GM19240 (cell line): ENCODE results near the gene RFTN1.

Experiments
- DNase-seq: peaks from one replicate; pipeline ENCODE4 v3.0.0; 2011; ENCODE audit warnings: low spot score; ENCODE audit not compliant: insufficient read length

Gene RFTN1

DNA sequence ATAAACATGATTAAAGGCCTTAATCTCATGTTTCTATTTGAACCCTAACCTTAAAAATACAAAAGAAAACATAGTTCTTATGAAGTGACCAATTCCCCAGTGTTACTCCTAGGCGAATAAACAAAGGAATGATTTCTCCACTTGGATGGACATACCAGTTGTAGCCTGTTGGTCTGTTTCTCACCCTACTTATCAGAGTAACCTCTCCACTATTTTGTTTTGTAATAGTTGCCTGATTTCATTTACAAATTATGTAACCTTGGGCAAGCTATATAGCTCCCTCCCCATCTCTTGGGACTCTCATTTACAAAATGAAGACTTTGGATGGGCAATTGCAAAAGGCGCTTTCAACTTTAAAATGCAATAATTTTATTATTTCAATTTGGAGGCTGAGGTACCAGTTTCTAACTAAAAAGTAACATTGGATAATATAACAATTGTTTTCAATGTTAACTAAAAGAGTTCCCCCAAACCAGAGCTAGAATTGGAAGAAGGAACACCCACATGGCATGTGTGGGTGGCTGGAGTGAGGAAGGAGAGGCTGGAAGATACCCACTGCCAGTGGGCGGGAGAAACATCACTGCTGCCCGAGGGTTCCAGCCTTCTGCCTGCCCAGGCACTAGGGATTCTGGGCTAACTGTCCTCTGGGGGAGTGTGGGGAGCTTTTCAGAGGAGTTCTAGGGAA lies 74.2 kb downstream of the RFTN1 start:
- no peak for DNase-seq

DNA sequence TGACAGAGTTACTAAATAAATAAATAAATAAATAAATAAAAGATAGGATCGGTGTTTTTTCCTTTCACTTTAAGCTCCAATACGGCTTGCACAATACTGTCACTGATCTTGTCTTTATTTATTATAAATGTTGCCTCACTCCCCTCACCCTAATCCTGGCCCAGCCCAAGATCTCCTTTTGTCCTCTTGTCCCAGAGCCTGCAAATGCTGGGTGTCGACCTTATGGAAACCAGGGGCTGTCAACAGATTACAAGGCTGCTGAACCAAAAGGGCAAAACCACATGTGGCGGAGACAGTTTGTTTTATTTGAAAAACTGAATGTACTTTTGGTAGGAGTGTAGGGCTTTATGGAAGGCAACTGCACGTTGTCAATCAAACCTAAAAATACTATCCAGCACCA lies 75.9 kb downstream of the RFTN1 start:
- no peak for DNase-seq

DNA sequence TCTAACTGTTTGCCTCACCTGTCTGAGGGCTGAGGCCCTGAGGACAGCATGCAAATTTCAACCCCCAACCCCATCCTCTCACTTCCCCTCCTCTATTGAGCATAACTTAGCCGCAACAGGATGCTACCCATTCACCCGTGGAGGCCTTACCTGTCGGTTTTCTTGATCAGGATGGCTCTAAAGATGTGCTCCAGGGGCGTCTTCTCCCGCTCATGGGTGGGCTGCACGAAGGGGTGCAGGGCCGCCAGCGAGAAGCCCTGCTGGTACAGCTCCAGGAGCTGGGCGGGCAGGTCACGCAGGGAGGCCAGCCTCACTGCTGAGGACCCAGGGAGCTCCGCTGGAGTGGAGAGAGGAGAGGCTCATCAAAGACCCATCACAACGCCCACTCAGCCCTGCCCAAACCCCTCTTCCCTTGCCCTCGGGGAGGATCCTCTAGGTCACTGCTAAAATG lies 79.8 kb downstream of the RFTN1 start:
- DNase-seq, result peak; percentile 29

DNA sequence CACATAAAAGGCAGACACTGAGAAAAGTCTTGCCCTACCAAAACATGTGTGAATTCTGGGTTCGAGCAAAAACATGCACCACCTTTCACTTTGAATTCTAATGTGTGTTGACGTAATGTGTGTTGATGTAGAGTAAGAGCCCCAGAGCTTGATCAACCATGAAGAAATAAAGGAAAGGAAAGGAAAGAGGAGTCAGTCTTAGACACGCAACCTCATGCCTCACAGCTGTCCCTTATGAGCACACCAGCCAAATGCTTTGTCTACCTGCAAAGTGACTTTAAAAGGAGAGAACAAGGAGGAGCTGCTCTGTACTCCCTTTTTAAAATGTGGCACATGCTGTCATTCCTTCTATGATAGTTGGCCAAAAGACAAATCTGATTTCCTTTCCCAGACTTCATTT lies 80.8 kb downstream of the RFTN1 start:
- no peak for DNase-seq

DNA sequence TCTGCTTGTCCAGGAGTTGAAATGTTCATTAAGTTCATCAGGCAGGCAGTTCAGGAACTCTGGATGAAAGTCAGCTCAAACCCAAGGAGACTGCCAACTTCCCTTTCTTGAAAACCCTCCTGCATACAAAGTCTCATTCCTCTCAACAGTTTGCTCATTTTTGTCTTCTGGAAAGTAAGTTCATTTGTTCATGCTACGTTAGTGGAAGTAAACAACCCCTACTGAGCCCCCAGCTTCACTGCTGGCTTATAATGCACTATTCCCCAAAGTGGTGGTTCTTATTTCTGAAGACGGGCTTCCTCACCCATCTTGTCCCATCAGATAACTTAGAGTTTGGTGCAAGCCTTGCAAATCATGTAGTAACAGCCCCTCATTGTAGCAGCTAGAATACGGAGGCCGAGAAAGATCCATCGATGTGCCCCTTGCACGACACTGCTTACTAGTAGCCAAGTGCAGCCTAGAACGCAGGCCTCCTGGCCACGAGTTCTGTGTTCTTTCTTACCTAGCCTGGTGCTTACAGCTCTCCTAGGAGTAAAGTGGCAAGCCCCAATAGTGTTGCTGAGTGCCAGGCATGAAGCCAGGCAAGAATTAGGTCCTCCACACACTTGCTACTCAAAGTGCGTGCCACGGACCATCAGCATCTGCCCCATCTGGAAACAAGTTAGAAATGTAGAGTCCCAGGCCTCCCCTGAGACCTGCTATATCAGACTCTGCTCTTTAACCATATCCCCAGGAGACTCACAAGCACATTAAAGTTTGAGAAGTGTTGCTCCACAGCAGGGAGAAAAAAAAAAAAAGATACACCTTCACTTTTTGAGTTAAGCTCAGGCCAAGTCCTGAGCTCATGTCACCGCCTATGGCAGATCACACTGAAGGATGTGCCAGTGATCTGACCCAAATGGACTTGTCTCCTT lies 82.5 kb downstream of the RFTN1 start:
- no peak for DNase-seq

DNA sequence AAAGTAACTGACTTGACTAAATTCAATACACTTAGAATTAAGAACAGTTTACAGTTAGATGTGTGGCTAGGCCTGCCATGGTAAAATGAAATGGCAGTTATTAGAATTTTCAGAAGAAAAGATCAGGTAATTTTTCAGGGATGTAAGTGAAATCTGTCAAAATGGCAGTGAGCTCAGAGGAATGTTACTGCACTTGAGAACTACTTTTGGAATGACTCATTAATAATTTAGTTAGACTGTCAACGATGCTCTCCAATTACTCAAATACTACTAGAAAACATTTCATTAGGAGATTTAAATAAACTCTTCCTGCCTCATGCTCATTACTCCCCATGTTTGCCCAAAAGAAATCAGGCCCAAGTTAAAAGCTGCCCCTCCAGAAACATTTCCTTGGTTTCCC lies 84.4 kb downstream of the RFTN1 start:
- no peak for DNase-seq

DNA sequence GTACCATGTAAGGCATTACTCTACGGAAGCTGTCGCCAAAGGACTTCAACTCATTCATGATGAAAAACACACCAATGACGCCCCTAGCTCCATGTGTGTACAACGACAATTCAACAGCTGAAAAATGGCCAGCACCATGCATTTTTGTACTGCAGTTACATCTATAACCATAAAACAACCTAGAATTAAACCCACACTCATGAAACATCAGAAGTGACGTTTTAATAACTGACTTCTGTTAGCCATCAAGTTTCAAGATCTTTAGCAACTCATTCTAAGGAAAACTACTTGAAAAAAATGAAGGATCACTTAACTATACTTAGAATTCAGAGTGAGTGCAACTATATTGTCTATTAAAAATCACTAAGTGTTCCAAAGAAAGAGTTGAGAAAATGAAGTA lies 84.9 kb downstream of the RFTN1 start:
- no peak for DNase-seq

DNA sequence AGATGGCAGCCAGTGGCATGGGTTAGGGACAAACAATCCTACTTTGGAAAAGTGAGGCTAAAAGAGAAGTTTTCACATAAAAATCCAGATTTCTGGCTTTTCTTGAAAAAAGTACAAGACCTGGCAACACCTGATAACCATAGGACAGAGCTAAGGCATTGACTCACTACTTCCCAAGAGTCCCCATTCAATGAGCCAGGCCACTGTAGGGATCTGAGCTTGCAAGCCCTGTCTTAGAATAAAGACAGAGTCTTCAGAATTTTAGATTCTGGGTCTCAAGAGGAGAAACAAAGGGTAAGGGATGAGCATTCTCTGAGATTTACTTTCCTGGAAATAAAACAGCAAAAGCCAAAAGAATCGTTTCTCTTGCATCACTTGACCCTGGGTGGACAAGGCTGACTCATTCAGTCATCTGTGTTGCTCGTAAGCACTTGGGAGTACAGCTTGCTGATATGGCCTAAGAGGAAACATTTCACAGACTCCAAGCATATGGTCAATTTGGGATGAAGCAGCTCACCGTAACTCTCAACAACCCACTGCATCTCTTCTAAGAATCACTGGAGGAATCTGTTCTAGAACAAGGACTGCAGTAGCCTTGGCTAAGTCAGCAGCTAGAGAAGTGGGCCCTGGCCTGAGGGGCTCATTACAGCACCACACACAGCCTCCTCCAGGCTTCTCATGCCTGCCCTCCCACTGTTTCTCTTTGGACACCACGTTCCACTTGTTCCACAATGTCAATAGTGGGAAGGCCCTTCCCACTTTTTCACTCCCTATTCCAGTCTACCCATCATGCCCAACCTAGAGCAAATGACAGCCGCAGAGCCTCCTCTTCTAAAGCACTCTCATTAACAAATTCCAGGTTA lies 86.2 kb downstream of the RFTN1 start:
- DNase-seq, result no peak

DNA sequence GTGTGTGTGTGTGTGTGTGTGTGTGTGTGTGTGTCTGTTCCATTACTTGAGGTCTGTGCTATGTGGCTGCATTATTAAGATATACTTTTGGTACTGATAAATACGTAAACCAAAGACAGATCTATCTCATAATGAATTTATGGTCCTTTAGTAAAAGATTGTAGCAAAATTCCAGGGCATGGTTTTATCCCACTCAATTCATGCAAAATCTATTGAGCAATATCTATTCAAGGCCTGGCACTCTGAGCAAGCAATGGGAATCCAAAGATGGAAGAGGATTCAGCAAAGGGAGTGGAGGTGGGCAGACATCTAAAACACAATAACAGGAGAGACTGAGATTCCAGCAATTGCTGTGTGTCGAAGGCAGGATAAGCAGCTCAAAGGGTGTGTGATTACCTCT lies 86.8 kb downstream of the RFTN1 start:
- DNase-seq, result no peak

DNA sequence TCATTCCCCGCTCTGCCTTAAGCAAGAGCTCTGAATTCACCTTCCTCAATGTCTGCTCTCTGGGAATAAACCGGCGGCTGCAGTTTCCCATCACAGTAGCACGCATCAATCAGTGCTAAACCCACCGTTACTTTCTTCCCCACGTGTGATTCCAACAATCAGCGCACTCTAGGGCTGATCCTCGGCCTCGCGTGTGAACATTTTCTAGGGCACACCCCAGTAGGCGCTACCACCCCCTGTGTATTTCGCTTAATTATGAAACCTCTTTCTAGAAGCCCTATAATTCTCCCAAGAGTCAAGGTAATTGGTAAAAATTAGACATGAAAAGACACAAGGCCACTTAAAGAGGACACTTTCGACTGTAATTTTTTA lies 87.5 kb downstream of the RFTN1 start:
- no peak for DNase-seq

DNA sequence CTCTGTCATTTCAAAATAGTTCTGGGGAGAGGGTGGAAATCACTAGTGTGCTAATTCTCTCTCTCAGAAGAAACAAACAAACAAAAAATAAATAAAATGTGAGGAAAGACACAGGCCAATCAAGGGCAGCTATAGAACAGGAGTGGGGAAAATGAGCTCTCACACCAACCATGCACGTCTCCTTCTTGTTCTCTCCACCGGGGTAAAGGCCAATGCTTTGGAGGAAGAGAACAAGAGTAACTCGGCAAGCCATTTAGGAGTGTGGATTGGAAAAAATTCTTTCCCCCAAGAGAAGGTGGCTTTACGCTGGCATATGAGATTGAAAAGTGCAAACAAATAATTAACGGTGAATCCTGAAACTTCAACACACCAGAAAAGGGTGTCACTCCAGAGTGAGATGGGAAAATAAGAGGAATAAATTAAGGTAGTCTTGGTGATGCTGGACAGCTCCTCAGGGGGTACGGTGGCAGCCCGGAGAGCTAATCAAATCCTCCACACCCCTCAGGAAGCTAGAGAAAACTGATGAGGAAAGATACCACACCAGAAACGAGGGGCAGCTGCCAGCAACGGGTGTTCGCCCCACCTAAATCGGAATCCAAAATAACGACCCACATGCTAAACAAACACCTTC lies 88.0 kb downstream of the RFTN1 start:
- DNase-seq, result no peak

DNA sequence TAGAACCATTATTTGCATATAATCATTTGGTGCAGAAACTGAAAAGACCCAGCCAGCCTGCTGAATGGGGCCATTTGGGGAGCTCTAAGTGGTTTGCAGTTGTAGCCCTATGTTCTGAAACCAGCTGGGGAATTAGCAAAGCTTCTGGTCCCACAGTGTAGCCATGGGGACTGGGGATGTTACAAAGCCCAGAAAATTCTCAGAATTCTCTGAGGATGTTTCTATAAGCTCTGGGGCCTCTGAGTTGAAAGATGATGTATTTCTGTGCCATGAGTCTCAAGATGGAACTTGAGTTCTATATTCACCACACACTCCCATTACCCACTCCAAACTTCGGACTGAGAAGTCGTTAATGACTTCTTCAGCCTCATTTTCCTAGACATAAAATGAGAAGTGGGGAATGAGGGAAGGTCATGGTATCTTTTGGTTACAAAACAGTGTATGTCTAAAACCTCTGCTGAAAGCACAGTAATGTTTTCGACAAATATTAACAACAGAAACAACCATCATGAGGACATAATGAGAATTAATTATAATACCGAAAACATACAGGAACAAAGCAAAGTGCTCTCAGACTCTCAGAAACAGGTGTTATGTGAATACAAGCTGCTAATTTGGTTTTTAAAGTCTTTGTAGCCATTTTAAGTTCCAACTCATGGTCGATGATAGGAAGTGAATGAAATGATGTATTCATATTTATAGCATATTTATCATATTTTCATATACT lies 89.4 kb downstream of the RFTN1 start:
- peak; percentile 41 for DNase-seq

DNA sequence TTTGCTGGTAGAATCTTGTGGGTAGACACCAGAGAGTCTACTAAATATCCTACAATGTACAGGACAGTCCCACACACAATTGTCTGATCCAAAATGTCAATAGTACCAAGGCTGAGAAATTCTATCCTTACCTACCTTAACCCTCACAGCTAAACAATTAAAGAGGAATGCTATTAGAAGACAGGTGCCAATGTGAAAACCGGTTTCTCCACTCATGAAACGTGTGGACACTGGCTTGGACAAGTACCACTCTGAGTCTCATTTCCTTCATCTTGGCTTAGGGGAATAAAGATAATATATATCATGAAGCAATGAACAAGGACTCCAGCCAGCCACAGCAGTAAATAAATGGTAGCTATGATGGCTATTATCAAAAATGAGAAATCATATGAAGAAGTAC lies 90.2 kb downstream of the RFTN1 start:
- DNase-seq, result no peak

DNA sequence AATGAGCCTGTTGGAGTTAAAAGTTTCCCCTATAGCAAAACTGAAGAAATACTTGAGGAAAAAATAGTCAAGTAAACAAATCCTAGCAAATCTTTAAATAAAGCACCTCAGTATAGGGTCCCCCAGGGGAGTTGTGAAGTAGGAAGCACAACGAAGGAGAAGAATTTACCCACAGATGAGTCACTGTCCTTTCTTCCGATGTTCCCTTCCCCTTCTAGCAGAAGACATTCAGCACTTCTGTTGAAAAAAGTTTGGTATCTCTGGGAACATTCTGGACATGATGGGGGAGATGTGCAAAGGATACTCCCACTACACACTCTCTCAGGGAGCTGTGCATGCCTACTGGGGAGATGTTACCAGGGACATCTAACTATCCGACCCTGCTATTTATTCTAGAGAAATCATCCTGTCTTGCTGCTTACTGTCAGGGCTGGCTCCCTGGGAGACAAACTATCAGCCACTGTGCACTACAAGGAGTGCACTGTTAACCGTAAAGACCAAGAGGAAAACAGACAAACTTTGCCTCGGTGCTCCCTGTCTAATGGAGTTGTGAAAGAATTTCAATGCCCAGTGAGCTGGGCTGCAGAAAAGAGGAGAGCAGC lies 93.8 kb downstream of the RFTN1 start:
- no peak for DNase-seq

DNA sequence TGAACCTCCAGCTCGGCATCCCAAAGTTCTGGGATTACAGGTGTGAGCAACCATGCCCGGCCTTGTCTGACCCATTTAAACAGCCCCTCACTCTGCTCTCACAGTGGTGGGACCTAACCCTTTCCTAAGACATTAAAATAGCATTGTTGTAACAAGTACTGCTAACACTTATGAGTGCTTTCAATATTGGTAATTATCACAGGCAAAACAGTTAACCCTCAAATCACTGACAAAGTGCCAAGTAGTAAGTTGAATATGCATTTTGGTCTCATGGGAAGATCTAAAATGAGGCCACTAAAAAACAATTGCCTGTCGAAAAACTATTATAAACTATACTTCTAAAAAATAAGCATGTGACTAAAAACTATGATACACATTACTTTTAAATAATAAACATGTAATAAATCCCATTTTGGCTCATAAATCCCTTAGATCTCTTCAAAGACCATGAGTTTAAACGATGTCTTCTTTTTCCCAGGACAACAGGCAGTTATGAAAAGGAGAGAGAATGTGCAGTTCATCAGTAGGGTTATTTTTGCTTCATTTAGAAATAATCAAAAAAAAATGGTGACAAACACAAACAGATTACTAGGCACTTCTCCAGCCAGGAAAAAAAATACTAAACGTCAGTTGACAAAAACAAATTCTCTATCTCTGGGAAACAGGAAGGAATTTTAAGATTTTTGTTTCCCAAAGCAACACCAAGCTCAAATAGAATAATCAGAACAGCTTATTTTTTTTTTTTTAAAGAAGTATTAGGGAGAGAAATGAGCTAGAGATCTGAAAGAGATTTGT lies 95.4 kb downstream of the RFTN1 start:
- DNase-seq, result no peak

DNA sequence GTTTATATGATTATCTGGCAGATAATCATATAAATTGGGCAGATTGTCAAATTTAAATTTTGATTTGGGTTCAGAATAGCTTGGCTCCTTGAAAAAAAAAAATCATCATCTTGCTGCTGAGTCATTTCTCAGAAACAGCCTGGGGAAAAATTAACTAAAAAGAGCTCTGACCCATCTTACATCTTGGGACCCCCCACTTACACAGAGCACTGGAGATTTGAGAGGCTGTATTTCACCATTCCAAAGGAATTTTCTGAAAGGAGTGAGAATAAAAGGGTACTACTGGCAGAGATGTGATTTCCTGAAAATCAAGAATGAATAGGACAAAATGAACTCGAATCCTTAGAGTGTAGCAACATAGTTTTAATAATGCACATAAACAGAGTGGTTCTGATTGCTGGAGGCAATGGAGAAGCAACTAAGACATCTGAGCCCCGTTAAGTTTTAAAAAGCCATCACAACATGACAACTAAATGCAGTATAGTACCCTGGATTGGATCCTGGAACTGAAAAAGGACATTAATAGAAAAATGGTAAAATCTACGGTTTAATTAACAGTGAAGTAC lies 97.5 kb downstream of the RFTN1 start:
- no peak for DNase-seq

DNA sequence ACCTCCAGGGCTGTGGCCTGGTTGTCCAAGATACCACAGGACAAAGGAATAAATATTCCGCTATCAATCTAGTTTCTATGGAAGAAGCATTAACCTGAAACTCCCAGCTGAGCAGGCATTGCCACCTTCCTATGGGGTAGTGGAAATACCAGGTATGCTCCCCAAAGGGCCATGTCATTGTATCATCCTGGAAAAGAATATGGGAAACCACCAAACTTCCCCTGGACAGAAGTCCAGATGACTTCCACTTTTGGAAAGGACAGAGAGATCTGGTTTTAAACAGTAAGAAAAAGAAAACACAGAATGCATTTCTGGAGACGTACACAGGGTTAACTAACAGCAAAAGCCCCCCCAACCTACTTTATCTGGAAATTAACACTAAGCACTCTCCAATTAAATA lies 100.2 kb downstream of the RFTN1 start:
- no peak for DNase-seq

DNA sequence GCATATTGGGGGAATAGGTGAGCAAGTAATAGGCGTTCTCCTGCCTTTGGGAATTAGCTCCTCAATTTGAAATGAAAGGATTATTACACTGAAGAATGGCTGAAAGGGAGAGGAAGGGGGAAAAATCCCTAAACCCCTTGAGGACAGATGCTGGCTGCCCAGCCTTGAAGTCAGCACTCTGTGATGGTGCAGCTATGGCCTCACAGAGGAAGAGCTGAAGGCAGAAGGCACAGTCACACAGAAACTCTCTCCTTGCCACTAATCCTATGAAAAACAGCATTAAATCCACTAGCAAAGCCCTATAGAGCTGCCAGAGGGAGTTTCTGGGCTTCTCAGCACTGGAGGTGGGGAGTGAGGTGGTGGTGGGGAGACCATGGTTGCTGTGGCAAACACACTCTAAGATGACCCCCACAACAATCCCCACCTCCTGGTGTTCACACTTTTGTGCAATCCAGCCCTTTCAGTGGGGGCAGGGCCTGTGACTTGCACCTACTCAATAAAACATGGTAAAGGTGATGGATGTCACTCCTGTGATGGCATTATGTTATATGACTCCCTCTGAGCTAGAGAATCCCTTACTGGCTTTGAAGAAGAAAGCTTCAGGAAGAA lies 101.2 kb downstream of the RFTN1 start:
- no peak for DNase-seq

DNA sequence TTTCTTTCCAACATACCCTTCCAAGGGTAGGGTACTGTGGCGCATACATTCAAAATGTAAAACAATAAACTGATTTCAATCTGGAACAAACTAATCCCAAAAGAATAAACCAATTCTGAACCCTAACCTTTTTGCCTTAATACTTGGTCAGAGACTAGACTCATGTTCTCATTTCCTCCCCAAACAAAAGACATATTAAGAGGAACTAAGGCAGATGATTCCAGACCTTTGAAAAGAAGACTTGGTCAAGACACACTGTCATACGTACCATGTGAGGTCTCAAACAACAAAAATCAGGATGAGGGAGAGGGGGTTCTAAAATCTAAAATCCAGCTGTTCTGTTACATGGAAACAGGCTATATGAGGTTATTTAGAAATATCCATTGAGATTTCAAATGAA lies 102.1 kb downstream of the RFTN1 start:
- DNase-seq, result no peak
